RPMI8226 (cell line): Measurements from ENCODE around the gene FBXO40.
"Not testable (repeated sequence)": the region's sequence is repeated elsewhere in the genome, so short reads cannot be mapped to it uniquely, and the experiment has no call there.

Source experiments
- DNase-seq: peaks from one replicate; pipeline ENCODE4 v3.0.0-alpha.2; 2015

FBXO40 gene, protein sequence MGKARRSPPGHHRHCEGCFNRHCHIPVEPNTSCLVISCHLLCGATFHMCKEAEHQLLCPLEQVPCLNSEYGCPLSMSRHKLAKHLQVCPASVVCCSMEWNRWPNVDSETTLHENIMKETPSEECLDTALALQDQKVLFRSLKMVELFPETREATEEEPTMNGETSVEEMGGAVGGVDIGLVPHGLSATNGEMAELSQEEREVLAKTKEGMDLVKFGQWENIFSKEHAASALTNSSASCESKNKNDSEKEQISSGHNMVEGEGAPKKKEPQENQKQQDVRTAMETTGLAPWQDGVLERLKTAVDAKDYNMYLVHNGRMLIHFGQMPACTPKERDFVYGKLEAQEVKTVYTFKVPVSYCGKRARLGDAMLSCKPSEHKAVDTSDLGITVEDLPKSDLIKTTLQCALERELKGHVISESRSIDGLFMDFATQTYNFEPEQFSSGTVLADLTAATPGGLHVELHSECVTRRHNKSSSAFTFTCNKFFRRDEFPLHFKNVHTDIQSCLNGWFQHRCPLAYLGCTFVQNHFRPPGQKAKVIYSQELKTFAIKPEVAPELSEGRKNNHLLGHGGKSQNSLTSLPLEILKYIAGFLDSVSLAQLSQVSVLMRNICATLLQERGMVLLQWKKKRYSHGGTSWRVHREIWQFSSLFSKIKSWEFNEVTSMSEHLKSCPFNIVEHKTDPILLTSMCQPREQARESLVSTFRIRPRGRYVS

DNA sequence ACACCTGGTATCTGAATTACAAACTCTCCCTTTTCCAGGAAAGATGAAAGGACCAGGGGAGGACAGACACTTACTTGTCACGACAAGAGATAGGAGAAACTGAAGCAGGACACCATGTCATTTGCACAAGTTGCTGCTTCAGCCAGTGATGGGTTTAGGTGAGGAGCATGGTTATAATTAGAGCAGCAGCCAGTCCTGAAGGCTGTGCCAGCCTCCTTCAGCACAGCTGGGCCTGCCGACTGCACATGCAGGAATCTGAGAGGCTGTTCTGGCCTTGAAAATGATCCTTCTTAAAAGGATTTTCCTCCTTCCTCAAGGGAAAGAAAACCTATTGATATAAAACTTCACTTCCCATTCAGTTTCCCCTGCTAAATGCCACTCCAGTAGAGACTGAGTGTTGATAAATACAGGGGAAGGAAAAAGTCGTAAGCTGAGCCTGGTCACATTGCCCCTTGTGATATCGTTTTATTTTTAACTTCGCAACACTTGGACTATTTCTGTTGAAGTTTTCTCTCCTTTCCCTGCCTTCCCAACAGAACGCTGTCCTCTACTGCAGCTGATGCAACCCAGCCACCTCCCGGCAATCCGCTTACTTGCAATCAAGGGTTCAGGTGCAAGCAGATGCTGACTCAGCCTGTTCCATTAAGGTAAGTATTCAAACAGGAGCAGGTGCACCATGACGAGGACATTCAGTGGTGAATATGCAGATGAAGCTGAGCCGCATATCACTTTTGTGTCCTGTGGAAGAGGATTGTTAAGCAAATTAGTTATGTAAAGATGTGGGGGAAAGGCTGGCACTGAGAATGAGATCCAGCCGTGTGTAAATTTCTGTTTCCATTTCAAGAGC lies at the start of gene FBXO40:
Gene FBXO40, plus strand, starts transcription at position 524 of the 847 bp plus-strand sequence. CDS start 27,197 bp downstream, outside the sequence.
- DNase-seq = peak; percentile 97

GRCh38 chr3:121545049-121545573 lies 48.1 kb upstream of the FBXO40 start:
- peak; percentile 20 for DNase-seq

GRCh38 chr3:121545574-121546455 lies 47.4 kb upstream of the FBXO40 start, which contains the start of gene POLQ:
Gene POLQ, minus strand, starts transcription at chr3:121545988. Its CDS starts 111 bp downstream, at chr3:121545877.
- DNase-seq = peak; percentile 96

DNA sequence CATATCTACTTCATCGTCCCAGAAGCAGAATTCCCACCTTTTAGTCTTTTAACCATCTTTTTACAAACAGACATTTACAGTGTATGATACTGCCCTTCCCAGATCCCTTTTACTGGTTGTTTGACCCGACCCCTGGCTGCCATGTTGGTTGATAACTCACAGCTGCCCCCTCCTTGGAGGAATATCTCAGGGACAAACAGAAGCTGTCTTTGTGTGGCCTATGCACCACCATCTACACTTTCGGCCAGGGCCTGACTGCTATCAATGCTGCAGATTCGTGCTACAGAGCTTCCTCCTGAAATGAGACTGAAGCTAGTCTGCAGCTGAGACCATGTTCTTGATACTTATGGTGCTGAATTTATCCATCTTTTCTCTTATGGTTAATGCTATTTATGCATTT lies 40.8 kb upstream of the FBXO40 start:
- no peak for DNase-seq

- no peak for DNase-seq
Measured at GRCh38 chr3:121552797-121553196, 40.4 kb upstream of the FBXO40 start.

DNA sequence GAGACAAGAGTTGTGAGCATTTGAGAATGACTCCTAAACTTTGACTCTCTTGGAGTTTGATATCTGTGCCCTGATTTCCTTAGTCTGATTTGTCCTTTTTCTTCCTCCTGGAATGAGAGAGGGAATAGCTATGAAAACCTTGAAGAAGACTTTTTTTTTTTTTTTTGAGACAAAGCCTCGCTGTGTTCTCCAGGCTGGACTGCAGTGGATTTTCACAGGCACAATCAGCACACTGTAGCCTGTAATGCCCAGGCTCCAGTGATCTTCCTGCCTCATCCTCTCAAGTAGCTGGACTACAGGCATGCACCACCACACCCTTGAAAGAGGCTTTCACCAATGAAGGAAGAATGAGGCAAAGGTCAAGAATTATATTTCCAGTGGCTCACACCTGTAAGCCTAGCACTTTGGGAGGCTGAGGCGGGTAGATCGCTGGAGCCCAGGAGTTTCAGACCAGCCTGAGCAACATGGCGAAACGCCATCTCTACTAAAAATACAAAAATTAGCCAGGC lies 35.7 kb upstream of the FBXO40 start:
- DNase-seq = no peak

- no peak for DNase-seq
Measured at GRCh38 chr3:121562148-121562547, 31.0 kb upstream of the FBXO40 start.

DNA sequence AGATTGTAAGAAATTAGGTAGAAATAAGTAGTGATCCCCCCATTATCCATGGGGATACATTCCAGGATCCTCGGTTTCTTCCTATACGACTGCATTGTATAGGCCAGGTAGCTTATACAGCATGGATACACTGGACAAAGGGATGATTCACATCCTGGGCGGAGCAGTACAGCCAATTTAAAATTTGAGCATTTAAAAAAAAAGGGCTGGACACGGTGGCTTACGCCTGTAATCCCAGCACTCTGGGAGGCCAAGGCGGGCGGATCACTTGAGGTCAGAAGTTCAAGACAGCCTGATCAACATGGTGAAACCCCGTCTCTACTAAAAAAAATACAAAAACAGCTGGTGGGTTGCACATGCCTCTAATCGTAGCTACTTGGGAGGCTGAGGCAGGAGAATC lies 26.4 kb upstream of the FBXO40 start:
- no peak for DNase-seq

GRCh38 chr3:121567649-121568048 lies 25.5 kb upstream of the FBXO40 start, which contains the start of gene ARGFX:
Gene ARGFX, plus strand, starts transcription at chr3:121567949. Its CDS starts 2,765 bp downstream, at chr3:121570714.
- DNase-seq = no peak

- no peak for DNase-seq
Measured at GRCh38 chr3:121574449-121574848, 18.7 kb upstream of the FBXO40 start.

GRCh38 chr3:121581691-121582090 lies 11.5 kb upstream of the FBXO40 start:
- no peak for DNase-seq

GRCh38 chr3:121584418-121584817 lies 8.8 kb upstream of the FBXO40 start:
- no peak for DNase-seq

DNA sequence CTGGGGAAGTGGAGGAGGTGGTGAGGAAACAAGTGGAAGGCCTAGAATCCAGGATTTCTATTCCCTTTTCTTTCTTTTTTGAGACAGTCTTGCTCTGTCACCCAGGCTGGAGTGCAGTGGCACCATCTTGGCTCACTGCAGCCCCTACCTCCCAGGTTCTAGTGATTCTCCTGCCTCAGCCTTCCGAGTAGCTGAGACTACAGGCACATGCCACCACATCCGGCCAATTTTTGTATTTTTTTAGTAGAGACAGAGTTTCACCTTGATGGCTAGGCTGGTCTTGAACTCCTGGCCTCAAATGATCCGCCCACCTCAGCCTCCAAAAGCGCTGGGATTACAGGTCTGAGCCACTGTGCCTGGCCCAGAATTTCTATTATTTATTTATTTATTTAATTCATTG lies 627 bp downstream of the FBXO40 start:
- peak; percentile 43 for DNase-seq

- no peak for DNase-seq
Measured at GRCh38 chr3:121594850-121595249, 1.7 kb downstream of the FBXO40 start.

- DNase-seq = no peak
Measured at GRCh38 chr3:121595765-121596406, 2.7 kb downstream of the FBXO40 start.

GRCh38 chr3:121598564-121598963 lies 5.4 kb downstream of the FBXO40 start:
- no peak for DNase-seq

- DNase-seq = not testable (repeated sequence)
Measured at GRCh38 chr3:121599900-121600299, 6.7 kb downstream of the FBXO40 start.

- no peak for DNase-seq
Measured at GRCh38 chr3:121601212-121601812, 8.1 kb downstream of the FBXO40 start.

DNA sequence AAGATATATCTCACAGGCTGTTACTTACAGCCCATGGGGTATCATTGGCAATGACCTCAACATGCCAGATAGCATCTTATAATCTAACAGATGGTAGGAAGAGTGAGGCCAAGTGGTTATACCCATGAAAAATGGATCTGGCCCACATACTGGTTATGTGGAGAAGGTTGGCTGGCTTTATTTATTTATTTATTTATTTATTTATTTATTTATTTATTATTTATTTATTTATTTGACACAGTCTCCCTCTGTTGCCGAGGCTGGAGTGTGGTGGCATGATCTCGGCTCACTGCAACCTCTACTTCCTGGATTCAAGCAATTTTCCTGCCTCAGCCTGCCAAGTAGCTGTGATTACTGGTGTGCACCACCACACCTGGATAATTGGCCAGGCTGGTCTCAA lies 11.6 kb downstream of the FBXO40 start:
- DNase-seq = no peak

DNA sequence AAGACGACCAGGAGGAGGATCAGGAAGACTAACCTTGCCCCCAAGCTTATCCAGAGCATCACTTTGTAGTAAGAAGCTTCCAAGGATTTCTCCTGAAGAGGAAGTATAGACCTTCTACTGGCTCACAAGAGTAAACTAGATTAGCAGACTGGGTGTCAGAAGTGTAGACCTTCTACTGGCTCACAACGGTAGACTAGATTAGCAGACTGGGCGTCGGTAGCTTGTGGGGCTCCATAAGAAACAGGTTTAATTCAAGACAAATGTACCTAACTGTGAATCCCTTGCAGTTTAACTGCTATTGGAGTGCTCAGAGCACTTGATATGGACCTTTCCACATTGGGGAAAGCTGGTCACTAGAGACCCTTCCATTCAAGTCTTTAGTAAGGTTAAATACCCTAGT lies 12.9 kb downstream of the FBXO40 start:
- no peak for DNase-seq

GRCh38 chr3:121619691-121620090 lies 26.5 kb downstream of the FBXO40 start:
- no peak for DNase-seq
